ENCODE data around the gene KHDC4. TPM values are rescaled to one million over a fixed set of nuclear protein-coding genes. Genes with fewer than 3 reads are reported as not detected.
A peak's percentile ranks its signal among the peaks of the same experiment; 100 is the strongest.

Gene KHDC4
- total and polyA plus RNA-seq, 2 of the 13 experiments (the other 11 are each of a cell fraction or from before 2014, with no cell fraction given): 33.5 to 92.0 TPM

GRCh38 chr1:155944444-155944799 is 10.2 kb upstream of the KHDC4 start (continued):
- TF ChIP-seq TEF (CRISPR knock-in tag; IDR thresholded peaks at IDR 0.05) (no peak), TAF1 (CRISPR knock-in tag; IDR thresholded peaks at IDR 0.05) (no peak), ARID4A (CRISPR knock-in tag; IDR thresholded peaks at IDR 0.05; ENCODE audit: borderline replicate concordance) (no peak), HNRNPL (IDR thresholded peaks at IDR 0.05; ENCODE audit: low read depth, low read length) (0 out of 2 replicates have a peak, but pooled peaks have one; percentile 53), ZNF33A (CRISPR knock-in tag; IDR thresholded peaks at IDR 0.05; ENCODE audit: borderline replicate concordance) (0 out of 2 replicates have a peak, but pooled peaks have one; percentile 70), SRSF9 (IDR thresholded peaks at IDR 0.05; ENCODE audit: borderline replicate concordance, insufficient read depth, low read depth, low read length, poor library complexity, severe bottlenecking) (no peak), ZNF383 (CRISPR knock-in tag; IDR thresholded peaks at IDR 0.05; ENCODE audit: borderline replicate concordance) (0 out of 2 replicates have a peak, but pooled peaks have one; percentile 4), MXI1 (IDR thresholded peaks at IDR 0.05; ENCODE audit: borderline replicate concordance, low read depth, low read length) (no peak), RXRB (CRISPR knock-in tag; IDR thresholded peaks at IDR 0.05; ENCODE audit: borderline replicate concordance) (no peak), TMF1 (CRISPR knock-in tag; IDR thresholded peaks at IDR 0.05; ENCODE audit: low read depth) (no peak), MEF2D (CRISPR knock-in tag; IDR thresholded peaks at IDR 0.05) (no peak), GATA4 (IDR thresholded peaks at IDR 0.05; ENCODE audit: borderline replicate concordance, low read depth) (no peak), ELF4 (CRISPR knock-in tag; IDR thresholded peaks at IDR 0.05; ENCODE audit: borderline replicate concordance) (no peak), SRY (CRISPR knock-in tag; IDR thresholded peaks at IDR 0.05) (no peak), MXD4 (CRISPR knock-in tag; IDR thresholded peaks at IDR 0.05) (no peak), POGZ (CRISPR knock-in tag; IDR thresholded peaks at IDR 0.05) (no peak), NAIF1 (CRISPR knock-in tag; IDR thresholded peaks at IDR 0.05; ENCODE audit: borderline replicate concordance) (no peak), ZNF564 (CRISPR knock-in tag; IDR thresholded peaks at IDR 0.05) (no peak)
